Fibroblast of the aortic adventitia (primary cell): ENCODE measurements around the gene VCL. TPM values are rescaled to one million over a fixed set of nuclear protein-coding genes. Genes with fewer than 3 reads are reported as not detected.

ENCODE experiments used
- DNase-seq: peaks from one replicate; pipeline ENCODE4 v3.0.0-alpha.2; 2010; ENCODE audit warnings: low read depth
- H3K4me3 ChIP-seq: 2 replicates; pipeline ENCODE4 v1.5.1; 2011; ENCODE audit warnings: low read depth, mild to moderate bottlenecking, control low read depth, low read length, moderate library complexity
- total RNA-seq: library from RNA; depleted of rRNA; stranded (reverse); fragments of >200 nt; gene quantifications from 2 replicates; pipeline ENCODE4 v1.2.3, GENCODE V29; 2012; ENCODE audit warnings: low replicate concordance
- TF ChIP-seq, protein P1 (sequence below): IDR thresholded peaks from 2 replicates; pipeline ENCODE4 v1.5.1; 2011; ENCODE audit warnings: mild to moderate bottlenecking, low read length, control low read depth, inconsistent platforms; ENCODE audit not compliant: insufficient read depth

Gene VCL
- total RNA-seq, 1 donor, result 176 TPM

DNA sequence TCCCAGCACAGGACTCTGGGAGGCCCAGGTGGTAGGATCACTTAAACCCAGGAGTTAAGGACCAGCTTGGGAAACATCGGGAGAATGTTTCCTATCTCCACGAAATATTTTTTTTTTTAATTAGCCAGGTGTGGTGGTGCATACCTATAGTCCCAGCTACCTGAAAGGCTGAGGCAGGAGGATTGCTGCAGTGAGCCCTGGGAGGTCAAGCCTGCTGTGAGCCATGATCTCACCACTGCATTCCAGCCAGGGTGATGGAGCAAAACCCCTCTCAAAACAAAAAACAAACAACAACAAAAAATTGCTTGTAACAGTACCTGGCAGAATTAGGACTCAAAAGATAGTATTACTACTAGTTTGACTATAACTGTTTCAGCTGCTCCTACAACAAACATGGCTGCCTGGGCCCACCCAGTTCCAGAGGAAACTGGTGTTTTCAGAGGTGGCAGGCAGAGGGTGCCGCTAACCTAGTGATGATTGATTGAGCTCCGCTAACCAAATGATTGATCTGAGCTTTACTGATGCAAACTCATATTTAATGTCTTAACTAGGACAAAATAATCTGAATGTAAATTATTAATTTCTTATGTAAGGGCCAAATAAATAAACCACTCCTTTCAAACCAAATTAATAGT is 95.7 kb downstream of the VCL start:
- TF ChIP-seq, protein P1, sequence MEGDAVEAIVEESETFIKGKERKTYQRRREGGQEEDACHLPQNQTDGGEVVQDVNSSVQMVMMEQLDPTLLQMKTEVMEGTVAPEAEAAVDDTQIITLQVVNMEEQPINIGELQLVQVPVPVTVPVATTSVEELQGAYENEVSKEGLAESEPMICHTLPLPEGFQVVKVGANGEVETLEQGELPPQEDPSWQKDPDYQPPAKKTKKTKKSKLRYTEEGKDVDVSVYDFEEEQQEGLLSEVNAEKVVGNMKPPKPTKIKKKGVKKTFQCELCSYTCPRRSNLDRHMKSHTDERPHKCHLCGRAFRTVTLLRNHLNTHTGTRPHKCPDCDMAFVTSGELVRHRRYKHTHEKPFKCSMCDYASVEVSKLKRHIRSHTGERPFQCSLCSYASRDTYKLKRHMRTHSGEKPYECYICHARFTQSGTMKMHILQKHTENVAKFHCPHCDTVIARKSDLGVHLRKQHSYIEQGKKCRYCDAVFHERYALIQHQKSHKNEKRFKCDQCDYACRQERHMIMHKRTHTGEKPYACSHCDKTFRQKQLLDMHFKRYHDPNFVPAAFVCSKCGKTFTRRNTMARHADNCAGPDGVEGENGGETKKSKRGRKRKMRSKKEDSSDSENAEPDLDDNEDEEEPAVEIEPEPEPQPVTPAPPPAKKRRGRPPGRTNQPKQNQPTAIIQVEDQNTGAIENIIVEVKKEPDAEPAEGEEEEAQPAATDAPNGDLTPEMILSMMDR, result no peak
- no peak for DNase-seq
- H3K4me3 ChIP-seq, result no peak overlapping the region

DNA sequence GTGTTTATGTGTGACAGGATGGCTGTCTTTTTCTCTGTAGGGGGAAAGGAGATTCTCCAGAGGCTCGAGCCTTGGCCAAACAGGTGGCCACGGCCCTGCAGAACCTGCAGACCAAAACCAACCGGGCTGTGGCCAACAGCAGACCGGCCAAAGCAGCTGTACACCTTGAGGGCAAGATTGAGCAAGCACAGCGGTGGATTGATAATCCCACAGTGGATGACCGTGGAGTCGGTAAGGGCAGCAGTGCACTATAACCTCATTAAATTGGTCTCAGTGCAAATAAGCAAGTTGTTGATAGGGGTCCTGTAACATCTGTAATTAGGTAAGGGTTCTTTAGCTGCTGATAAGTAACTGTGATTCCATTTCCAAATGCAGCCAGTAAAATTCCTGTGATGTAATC is 96.3 kb downstream of the VCL start:
- DNase-seq, result no peak
- no peak overlapping the region for H3K4me3 ChIP-seq
- TF ChIP-seq, protein P1, result no peak

DNA sequence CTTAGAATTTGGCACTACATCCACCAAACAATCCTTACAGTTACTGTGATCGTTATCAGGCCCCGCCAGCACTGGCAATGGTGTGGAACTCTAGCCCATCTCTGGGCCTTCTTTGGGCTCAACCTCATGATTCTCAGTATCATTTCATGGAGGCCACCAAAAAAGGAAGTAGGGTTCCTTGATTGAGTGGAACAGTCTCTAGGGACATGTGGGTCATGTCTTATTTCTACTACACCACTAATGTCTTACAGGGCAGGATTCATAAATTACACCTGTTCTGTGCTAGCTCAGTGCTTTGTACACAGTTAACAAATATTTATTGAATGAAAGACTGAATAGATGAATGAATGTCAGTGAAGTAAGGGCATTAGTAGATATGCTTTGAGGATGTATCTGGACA is 98.9 kb downstream of the VCL start:
- TF ChIP-seq, protein P1, result no peak
- H3K4me3 ChIP-seq, result no peak overlapping the region
- DNase-seq, result no peak

DNA sequence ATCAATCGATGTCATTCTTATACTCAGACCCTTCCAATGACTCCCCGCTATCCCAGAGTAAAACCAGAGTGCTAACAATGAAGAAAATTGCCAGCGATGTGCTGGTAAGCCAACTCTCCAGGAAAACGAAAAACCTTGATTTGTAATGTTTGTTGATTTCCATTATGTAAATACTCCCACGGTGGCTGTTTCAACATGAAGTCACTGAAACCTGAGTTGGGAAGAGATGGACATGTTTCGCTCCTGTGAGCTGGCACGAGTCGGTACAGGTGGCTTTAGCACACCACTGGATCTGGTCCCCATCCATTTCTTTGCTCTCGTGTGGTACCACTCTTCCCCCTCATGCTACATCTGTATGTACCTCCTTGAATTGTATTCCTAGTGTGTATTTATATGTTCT is 99.9 kb downstream of the VCL start:
- H3K4me3 ChIP-seq, result no peak overlapping the region
- TF ChIP-seq, protein P1, result no peak
- no peak for DNase-seq

DNA sequence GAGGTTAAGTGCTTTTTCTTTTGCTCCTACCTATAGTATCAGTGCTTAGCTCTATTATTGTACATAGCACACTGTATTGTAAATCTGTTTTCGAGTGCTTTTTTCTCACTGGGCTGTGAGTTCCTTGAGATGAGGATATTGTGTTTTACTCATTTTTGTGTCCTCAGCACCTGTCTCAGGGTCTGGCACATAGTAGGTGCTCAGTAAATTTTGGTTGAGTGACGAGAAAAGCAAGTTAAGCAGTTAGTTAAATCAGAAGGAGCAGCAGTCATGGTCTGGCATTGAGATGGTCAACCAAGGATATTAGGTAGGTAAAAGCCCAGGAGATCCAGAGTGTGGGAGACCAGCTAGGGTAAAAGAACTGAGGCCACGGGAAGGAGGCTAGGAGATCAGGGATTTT is 101.5 kb downstream of the VCL start:
- no peak overlapping the region for H3K4me3 ChIP-seq
- no peak for DNase-seq
- TF ChIP-seq, protein P1, result no peak

DNA sequence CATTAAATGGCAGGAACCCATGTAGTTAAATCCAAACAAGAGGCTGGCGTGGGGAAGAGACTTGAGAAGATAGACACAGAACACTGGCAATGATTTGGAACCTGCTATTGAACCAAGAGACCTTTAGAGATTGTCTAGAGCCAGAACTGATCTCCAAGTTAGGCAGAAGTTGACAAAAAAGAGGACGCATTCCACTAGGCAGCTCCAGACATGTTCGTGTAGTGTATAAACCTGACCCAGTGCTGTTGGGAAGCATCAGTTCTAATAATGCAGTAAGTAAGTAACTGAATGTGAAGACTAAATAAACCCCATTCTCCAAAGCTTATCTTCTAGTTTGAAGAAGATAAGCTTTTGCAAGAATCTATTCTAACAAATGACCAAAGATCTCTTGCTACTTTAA is 101.9 kb downstream of the VCL start:
- no peak for DNase-seq
- TF ChIP-seq, protein P1, result no peak
- no peak overlapping the region for H3K4me3 ChIP-seq
